Adrenal gland (tissue), 5 donors: ENCODE results near the gene OAT.
"Not testable (repeated sequence)": the region's sequence is repeated elsewhere in the genome, so short reads cannot be mapped to it uniquely, and the experiment has no call there.

Source experiments
- POLR2A ChIP-seq, 2 donors: fragments of 450-650 bp; IDR thresholded peaks; one replicate each; pipeline ENCODE4 v1.6.1; 2017; ENCODE audit warnings: antibody characterized with exemption in 2 of 2, mild to moderate bottlenecking in 2 of 2, moderate library complexity in 1 of 2
- TF ChIP-seq, protein P1 (sequence below), 6 experiments: fragments of 450-650 bp in 4 of 6; fragments of 200-600 bp in 2 of 6; sonication (generic) in 1 of 6; IDR thresholded peaks; 1 replicate in 5 of 6; 2 replicates in 1 of 6; pipeline versions ENCODE4 v1.5.1 to v1.8.0; 2016 to 2021; ENCODE audit warnings: antibody characterized with exemption in 6 of 6, mild to moderate bottlenecking in 2 of 6, moderate library complexity in 1 of 6
- donor health status: DM: no; HTN: no; CAD: no.

DNA sequence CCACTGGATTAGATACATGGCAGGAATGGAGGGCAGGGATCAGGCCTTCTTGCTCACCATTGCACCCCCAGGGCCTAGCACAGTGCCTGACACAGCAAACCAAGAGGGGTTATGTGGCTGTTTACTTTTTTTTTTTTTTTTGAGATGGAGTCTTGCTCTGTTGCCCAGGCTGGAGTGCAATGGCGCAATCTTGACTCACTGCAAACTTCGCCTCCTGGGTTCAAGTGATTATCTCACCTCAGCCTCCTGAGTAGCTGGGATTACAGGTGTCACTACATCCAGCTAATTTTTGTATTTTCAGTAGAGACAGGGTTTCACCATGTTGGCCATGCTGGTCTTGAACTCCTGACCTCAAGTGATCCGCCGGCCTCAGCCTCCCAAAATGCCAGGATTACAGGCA is 17.0 kb upstream of the OAT start:
- TF ChIP-seq, protein P1, sequence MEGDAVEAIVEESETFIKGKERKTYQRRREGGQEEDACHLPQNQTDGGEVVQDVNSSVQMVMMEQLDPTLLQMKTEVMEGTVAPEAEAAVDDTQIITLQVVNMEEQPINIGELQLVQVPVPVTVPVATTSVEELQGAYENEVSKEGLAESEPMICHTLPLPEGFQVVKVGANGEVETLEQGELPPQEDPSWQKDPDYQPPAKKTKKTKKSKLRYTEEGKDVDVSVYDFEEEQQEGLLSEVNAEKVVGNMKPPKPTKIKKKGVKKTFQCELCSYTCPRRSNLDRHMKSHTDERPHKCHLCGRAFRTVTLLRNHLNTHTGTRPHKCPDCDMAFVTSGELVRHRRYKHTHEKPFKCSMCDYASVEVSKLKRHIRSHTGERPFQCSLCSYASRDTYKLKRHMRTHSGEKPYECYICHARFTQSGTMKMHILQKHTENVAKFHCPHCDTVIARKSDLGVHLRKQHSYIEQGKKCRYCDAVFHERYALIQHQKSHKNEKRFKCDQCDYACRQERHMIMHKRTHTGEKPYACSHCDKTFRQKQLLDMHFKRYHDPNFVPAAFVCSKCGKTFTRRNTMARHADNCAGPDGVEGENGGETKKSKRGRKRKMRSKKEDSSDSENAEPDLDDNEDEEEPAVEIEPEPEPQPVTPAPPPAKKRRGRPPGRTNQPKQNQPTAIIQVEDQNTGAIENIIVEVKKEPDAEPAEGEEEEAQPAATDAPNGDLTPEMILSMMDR (IDR thresholded peaks at IDR 0.05) = not testable (repeated sequence)
- TF ChIP-seq POLR2A (IDR thresholded peaks at IDR 0.05) = not testable (repeated sequence)
